PC-3 (cell line): Measurements from ENCODE around the gene HDLBP.

Experiments used
- EZH2 ChIP-seq: fragments of 300-600 bp; sonication (generic); IDR thresholded peaks from one replicate; pipeline ENCODE4 v1.6.1; 2017; ENCODE audit warnings: antibody characterized with exemption, mild to moderate bottlenecking, low read length; ENCODE audit not compliant: unreplicated experiment
- TF ChIP-seq, protein P1 (sequence below): fragments of 300-600 bp; sonication (generic); conservative IDR thresholded peaks from 2 replicates; pipeline ENCODE4 v1.5.1; 2017; ENCODE audit warnings: antibody characterized with exemption, low read depth, mild to moderate bottlenecking, low read length

DNA sequence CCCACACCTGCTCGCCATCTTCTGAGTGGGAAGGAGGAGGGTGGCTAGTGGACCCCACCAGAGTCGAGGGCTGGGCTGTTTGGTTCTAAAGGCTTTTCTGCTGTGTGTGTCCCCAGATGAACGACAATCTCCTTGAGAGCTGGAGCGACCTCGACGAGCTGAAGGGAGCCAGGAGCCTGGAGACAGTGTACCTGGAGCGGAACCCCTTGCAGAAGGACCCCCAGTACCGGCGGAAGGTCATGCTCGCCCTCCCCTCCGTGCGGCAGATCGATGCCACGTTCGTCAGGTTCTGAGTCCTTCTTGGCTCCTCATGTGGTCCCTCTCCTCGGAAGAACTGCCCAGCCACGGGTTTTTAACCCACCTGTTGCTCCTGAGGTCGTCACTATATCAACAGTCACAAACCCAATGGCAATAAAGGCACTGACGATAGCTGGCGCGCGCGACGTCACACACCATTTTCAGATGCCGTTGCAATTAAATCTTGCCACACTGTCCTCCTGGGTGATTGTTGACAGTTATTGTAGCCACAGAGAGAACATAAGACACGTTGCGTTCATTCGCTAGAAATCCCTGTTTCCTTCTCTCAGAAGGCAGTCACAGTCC lies 132.8 kb downstream of the HDLBP start:
- TF ChIP-seq, protein P1, sequence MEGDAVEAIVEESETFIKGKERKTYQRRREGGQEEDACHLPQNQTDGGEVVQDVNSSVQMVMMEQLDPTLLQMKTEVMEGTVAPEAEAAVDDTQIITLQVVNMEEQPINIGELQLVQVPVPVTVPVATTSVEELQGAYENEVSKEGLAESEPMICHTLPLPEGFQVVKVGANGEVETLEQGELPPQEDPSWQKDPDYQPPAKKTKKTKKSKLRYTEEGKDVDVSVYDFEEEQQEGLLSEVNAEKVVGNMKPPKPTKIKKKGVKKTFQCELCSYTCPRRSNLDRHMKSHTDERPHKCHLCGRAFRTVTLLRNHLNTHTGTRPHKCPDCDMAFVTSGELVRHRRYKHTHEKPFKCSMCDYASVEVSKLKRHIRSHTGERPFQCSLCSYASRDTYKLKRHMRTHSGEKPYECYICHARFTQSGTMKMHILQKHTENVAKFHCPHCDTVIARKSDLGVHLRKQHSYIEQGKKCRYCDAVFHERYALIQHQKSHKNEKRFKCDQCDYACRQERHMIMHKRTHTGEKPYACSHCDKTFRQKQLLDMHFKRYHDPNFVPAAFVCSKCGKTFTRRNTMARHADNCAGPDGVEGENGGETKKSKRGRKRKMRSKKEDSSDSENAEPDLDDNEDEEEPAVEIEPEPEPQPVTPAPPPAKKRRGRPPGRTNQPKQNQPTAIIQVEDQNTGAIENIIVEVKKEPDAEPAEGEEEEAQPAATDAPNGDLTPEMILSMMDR, result no peak
- no peak for TF ChIP-seq EZH2
